PFSK-1 (cell line): ENCODE measurements around the gene NDUFA5.

ENCODE experiments used
- POLR2AphosphoS5 ChIP-seq: IDR thresholded peaks from 2 replicates; pipeline ENCODE4 v1.6.1; 2012; ENCODE audit warnings: low read depth, mild to moderate bottlenecking, control low read depth, low read length, moderate library complexity
- SIN3A ChIP-seq: IDR thresholded peaks from 2 replicates; pipeline ENCODE4 v1.6.1; 2012; ENCODE audit warnings: mild to moderate bottlenecking, low read length, moderate library complexity, borderline replicate concordance; ENCODE audit not compliant: insufficient read depth
- TAF1 ChIP-seq: IDR thresholded peaks from 2 replicates; pipeline ENCODE4 v1.6.1; 2012; ENCODE audit warnings: low read length, control low read depth, borderline replicate concordance; ENCODE audit not compliant: insufficient read depth

DNA sequence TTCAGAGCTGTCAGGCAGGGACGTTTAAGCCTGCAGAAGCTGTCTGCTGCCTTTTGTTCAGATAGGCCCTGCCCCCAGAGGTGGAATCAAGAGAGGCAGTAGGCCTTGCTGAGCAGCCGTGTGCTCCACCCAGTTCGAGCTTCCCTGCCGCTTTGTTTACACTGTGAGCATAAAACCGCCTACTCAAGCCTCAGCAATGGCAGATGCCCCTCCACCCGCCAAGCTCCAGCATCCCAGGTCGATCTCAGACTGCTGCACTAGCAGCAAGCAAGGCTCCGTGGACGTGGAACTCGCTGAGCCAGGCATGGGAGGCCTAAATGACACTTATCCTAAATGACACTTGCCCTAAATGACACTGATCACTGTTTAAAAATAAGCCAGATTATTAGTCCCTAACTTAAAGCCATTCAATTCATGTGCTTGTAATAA lies 37.2 kb upstream of the NDUFA5 start:
- TF ChIP-seq POLR2AphosphoS5 (no peak), SIN3A (no peak), TAF1 (no peak)
